NCI-H2107 treated with DMSO at 0.1 percent for 48 hours (cell line): ENCODE results near the gene GINS2.

Experiments
- DNase-seq: peaks from one replicate; lab custom pipeline; 2025; ENCODE audit not compliant: unreplicated experiment; lab: John Stamatoyannopoulos, UW

Gene GINS2

GRCh38 chr16:85690469-85691064 lies 1.8 kb upstream of the GINS2 start:
- no peak for DNase-seq

- no peak for DNase-seq
Observed at GRCh38 chr16:85689950-85690320, 1.2 kb upstream of the GINS2 start.

- DNase-seq, result no peak
Observed at GRCh38 chr16:85689285-85689949, 663 bp upstream of the GINS2 start.

- no peak for DNase-seq
Observed at GRCh38 chr16:85687651-85688471, 893 bp downstream of the GINS2 start.

- no peak for DNase-seq
Observed at GRCh38 chr16:85686912-85687591, 1.7 kb downstream of the GINS2 start.

GRCh38 chr16:85685251-85685650 lies 3.5 kb downstream of the GINS2 start:
- DNase-seq, result no peak

- peak; percentile 50 for DNase-seq
Observed at GRCh38 chr16:85683363-85683762, 5.4 kb downstream of the GINS2 start.

GRCh38 chr16:85682516-85682915 lies 6.2 kb downstream of the GINS2 start:
- no peak for DNase-seq

- no peak for DNase-seq
Observed at GRCh38 chr16:85681255-85681654, 7.5 kb downstream of the GINS2 start.

GRCh38 chr16:85680352-85680944 lies 8.3 kb downstream of the GINS2 start:
- DNase-seq, result no peak

GRCh38 chr16:85679870-85680269 lies 8.9 kb downstream of the GINS2 start:
- no peak for DNase-seq

- DNase-seq, result no peak
Observed at GRCh38 chr16:85678821-85679220, 9.9 kb downstream of the GINS2 start.

GRCh38 chr16:85678016-85678415 lies 10.7 kb downstream of the GINS2 start:
- DNase-seq, result no peak

GRCh38 chr16:85677383-85677967 lies 11.3 kb downstream of the GINS2 start:
- no peak for DNase-seq

GRCh38 chr16:85676466-85676865 lies 12.3 kb downstream of the GINS2 start:
- DNase-seq, result no peak

- no peak for DNase-seq
Observed at GRCh38 chr16:85675251-85675874, 13.4 kb downstream of the GINS2 start.

- DNase-seq, result no peak
Observed at GRCh38 chr16:85674828-85675227, 13.9 kb downstream of the GINS2 start.

GRCh38 chr16:85674418-85674755 lies 14.4 kb downstream of the GINS2 start:
- no peak for DNase-seq

- DNase-seq, result peak; percentile 35
Observed at GRCh38 chr16:85673529-85674417, 15.0 kb downstream of the GINS2 start.

GRCh38 chr16:85670840-85671239 lies 17.9 kb downstream of the GINS2 start:
- DNase-seq, result no peak
